HL-60 (cell line): Measurements from ENCODE around the gene NTF3.

Experiments used
- DNase-seq, 2 experiments: peaks; one replicate each; pipeline ENCODE4 v3.0.0-alpha.2; 2010 to 2020; ENCODE audit warnings: low read depth in 1 of 2, low spot score in 1 of 2
- H3K27ac ChIP-seq: fragments of 250-450 bp; sonication (Bioruptor Pico); replicated peaks from 2 replicates; pipeline ENCODE4 v1.5.1; 2020; ENCODE audit warnings: mild to moderate bottlenecking, moderate library complexity
- H3K27me3 ChIP-seq: fragments of 250-450 bp; sonication (Bioruptor Pico); 2 replicates; pipeline ENCODE4 v1.5.1; 2021; ENCODE audit warnings: mild to moderate bottlenecking, moderate library complexity; ENCODE audit not compliant: insufficient read depth, poor library complexity, severe bottlenecking
- H3K4me3 ChIP-seq: replicated peaks from 2 replicates; pipeline ENCODE4 v1.5.1; 2011; ENCODE audit warnings: mild to moderate bottlenecking, control low read depth, low read length; ENCODE audit not compliant: insufficient read depth
- GABPA ChIP-seq: IDR thresholded peaks from 2 replicates; pipeline ENCODE4 v1.6.1; 2012; ENCODE audit warnings: low read depth
- POLR2AphosphoS5 ChIP-seq: IDR thresholded peaks from 2 replicates; pipeline ENCODE4 v1.6.1; 2012; ENCODE audit warnings: low read depth
- SPI1 ChIP-seq: IDR thresholded peaks from 2 replicates; pipeline ENCODE4 v1.6.1; 2012; ENCODE audit warnings: low read depth, mild to moderate bottlenecking, borderline replicate concordance
- TF ChIP-seq, protein P1 (sequence below): IDR thresholded peaks from 2 replicates; pipeline ENCODE4 v1.6.1; 2012; ENCODE audit warnings: low read depth; ENCODE audit not compliant: insufficient replicate concordance
- TF ChIP-seq, protein P2 (sequence below): IDR thresholded peaks from one replicate; pipeline ENCODE4 v1.5.1; 2011; ENCODE audit warnings: low read length, control low read depth, inconsistent platforms; ENCODE audit not compliant: insufficient read depth

Gene NTF3

DNA sequence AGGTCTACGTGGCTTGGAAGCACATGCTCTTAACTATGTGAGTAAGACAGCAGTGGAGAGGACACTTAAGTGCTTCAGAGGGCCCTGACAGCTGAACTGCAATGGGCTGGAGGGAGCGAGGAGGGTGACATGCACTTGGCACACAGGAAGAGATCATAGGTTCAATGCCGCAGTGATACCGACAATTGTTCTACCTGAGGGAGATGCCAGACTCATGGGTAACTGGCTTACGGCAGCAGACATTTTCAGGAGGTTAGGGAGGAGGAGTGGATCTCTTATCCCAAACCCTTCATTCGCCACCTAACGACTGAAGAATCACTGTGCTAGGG, 68.4 kb downstream of the NTF3 start:
- Histone ChIP-seq H3K27ac (no peak overlapping the region), H3K27me3 (no peaks in the 10 kb centered on the region), H3K4me3 (no peak overlapping the region)
- DNase-seq: no peak
- TF ChIP-seq, protein P1, sequence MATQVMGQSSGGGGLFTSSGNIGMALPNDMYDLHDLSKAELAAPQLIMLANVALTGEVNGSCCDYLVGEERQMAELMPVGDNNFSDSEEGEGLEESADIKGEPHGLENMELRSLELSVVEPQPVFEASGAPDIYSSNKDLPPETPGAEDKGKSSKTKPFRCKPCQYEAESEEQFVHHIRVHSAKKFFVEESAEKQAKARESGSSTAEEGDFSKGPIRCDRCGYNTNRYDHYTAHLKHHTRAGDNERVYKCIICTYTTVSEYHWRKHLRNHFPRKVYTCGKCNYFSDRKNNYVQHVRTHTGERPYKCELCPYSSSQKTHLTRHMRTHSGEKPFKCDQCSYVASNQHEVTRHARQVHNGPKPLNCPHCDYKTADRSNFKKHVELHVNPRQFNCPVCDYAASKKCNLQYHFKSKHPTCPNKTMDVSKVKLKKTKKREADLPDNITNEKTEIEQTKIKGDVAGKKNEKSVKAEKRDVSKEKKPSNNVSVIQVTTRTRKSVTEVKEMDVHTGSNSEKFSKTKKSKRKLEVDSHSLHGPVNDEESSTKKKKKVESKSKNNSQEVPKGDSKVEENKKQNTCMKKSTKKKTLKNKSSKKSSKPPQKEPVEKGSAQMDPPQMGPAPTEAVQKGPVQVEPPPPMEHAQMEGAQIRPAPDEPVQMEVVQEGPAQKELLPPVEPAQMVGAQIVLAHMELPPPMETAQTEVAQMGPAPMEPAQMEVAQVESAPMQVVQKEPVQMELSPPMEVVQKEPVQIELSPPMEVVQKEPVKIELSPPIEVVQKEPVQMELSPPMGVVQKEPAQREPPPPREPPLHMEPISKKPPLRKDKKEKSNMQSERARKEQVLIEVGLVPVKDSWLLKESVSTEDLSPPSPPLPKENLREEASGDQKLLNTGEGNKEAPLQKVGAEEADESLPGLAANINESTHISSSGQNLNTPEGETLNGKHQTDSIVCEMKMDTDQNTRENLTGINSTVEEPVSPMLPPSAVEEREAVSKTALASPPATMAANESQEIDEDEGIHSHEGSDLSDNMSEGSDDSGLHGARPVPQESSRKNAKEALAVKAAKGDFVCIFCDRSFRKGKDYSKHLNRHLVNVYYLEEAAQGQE: no peak
- TF ChIP-seq POLR2AphosphoS5: no peak
- TF ChIP-seq SPI1: no peak
- TF ChIP-seq GABPA: no peak
- TF ChIP-seq, protein P2, sequence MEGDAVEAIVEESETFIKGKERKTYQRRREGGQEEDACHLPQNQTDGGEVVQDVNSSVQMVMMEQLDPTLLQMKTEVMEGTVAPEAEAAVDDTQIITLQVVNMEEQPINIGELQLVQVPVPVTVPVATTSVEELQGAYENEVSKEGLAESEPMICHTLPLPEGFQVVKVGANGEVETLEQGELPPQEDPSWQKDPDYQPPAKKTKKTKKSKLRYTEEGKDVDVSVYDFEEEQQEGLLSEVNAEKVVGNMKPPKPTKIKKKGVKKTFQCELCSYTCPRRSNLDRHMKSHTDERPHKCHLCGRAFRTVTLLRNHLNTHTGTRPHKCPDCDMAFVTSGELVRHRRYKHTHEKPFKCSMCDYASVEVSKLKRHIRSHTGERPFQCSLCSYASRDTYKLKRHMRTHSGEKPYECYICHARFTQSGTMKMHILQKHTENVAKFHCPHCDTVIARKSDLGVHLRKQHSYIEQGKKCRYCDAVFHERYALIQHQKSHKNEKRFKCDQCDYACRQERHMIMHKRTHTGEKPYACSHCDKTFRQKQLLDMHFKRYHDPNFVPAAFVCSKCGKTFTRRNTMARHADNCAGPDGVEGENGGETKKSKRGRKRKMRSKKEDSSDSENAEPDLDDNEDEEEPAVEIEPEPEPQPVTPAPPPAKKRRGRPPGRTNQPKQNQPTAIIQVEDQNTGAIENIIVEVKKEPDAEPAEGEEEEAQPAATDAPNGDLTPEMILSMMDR: no peak

DNA sequence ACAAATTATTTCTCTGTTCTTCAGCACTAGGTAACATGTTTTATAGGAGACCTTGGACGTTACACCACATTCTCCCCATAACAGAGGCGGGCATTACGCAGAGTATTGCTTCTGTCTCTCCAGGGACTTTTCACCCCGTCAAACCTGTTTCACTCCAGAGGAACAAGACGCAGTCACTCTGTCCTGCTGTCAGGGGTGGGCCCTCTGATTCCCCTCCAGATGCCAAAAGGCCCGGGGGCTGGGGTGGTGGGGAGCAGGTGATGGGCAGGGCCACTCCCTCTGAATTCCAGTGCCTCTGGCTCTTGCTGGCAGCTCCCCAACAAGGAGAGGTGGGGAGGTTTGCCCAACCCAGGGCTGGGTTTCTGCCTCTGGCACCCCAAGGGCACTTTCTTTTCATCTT, 71.9 kb downstream of the NTF3 start:
- no peak for DNase-seq
- no peaks in the 10 kb centered on the region for H3K27me3 ChIP-seq
- no peak overlapping the region for H3K27ac ChIP-seq
- no peak overlapping the region for H3K4me3 ChIP-seq
- no peak for TF ChIP-seq SPI1
- no peak for TF ChIP-seq GABPA
- TF ChIP-seq, protein P1: no peak
- TF ChIP-seq, protein P2: no peak
- no peak for TF ChIP-seq POLR2AphosphoS5

DNA sequence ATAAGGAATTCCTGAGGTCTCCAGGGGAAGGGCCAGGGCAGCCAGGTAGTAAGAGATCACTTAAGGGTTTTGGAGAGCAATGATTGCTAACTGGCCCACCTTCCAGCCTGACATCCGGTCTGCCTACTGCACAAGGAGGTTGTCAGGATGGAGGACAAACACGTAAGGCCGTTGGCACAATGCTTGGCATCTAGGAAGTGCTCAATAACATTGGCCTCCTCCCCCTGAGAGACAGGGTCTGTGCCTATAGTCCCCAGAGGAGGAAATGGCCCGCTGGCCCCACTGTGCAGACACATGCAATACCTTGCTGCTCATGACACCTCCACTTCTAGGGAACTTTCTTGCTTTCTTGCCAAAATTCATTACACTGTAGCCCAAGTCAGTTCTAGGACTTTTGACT, 73.2 kb downstream of the NTF3 start:
- TF ChIP-seq GABPA (no peak), SPI1 (no peak), POLR2AphosphoS5 (no peak)
- TF ChIP-seq, protein P2: no peak
- TF ChIP-seq, protein P1: no peak
- DNase-seq: no peak
- Histone ChIP-seq H3K27me3 (no peaks in the 10 kb centered on the region), H3K4me3 (no peak overlapping the region), H3K27ac (no peak overlapping the region)
